HuH-7 (cell line): ENCODE results near the gene PRKCQ.
A peak's percentile ranks its signal among the peaks of the same experiment; 100 is the strongest.

ENCODE experiments used
- DNase-seq: peaks from one replicate; pipeline ENCODE4 v3.0.0; 2011; ENCODE audit warnings: low spot score

PRKCQ gene

GRCh38 chr10:6579904-6580278 lies at the start of gene PRKCQ:
PRKCQ (minus strand) TSS chr10:6580276; CDS start chr10:6515135, 65,141 bp downstream.
- peak; percentile 49 for DNase-seq

- DNase-seq, result no peak
Observed at GRCh38 chr10:6625428-6625827, 45.4 kb upstream of the PRKCQ start.

- no peak for DNase-seq
Observed at GRCh38 chr10:6624392-6624791, 44.3 kb upstream of the PRKCQ start.

- DNase-seq, result no peak
Observed at GRCh38 chr10:6622921-6623320, 42.8 kb upstream of the PRKCQ start.

- DNase-seq, result no peak
Observed at GRCh38 chr10:6621536-6621935, 41.5 kb upstream of the PRKCQ start.

GRCh38 chr10:6619660-6620059 lies 39.6 kb upstream of the PRKCQ start:
- DNase-seq, result no peak

GRCh38 chr10:6618340-6618739 lies 38.3 kb upstream of the PRKCQ start:
- DNase-seq, result no peak

- DNase-seq, result no peak
Observed at GRCh38 chr10:6617309-6618076, 37.4 kb upstream of the PRKCQ start.

- DNase-seq, result no peak
Observed at GRCh38 chr10:6615971-6616370, 35.9 kb upstream of the PRKCQ start.

- DNase-seq, result no peak
Observed at GRCh38 chr10:6612371-6612770, 32.3 kb upstream of the PRKCQ start.

- no peak for DNase-seq
Observed at GRCh38 chr10:6610647-6611046, 30.6 kb upstream of the PRKCQ start.

GRCh38 chr10:6609625-6610024 lies 29.5 kb upstream of the PRKCQ start:
- DNase-seq, result no peak

GRCh38 chr10:6607778-6608177 lies 27.7 kb upstream of the PRKCQ start:
- DNase-seq, result no peak

GRCh38 chr10:6607182-6607581 lies 27.1 kb upstream of the PRKCQ start:
- no peak for DNase-seq

- no peak for DNase-seq
Observed at GRCh38 chr10:6603142-6604125, 23.4 kb upstream of the PRKCQ start.

GRCh38 chr10:6602700-6603084 lies 22.6 kb upstream of the PRKCQ start:
- no peak for DNase-seq

- no peak for DNase-seq
Observed at GRCh38 chr10:6602026-6602699, 22.1 kb upstream of the PRKCQ start.

GRCh38 chr10:6601246-6601805 lies 21.2 kb upstream of the PRKCQ start:
- DNase-seq, result no peak

- DNase-seq, result no peak
Observed at GRCh38 chr10:6600224-6600987, 20.3 kb upstream of the PRKCQ start.

- DNase-seq, result no peak
Observed at GRCh38 chr10:6598679-6599078, 18.6 kb upstream of the PRKCQ start.

- no peak for DNase-seq
Observed at GRCh38 chr10:6597478-6597877, 17.4 kb upstream of the PRKCQ start.
